ENCODE measurements around the gene POLR1D.

POLR1D gene

GRCh38 chr13:27654816-27655215, 33.1 kb downstream of the POLR1D start:
- no peaks in the 10 kb centered on the region for H4K20me1 ChIP-seq (ENCODE audit: insufficient read depth, low read length)
- no peak overlapping the region for H3K4me3 ChIP-seq (ENCODE audit: low read depth, low read length, poor library complexity, severe bottlenecking)
- peaks cover 9% of the 10 kb centered on the region; the same call in 1 of the 2 replicates for H3K79me2 ChIP-seq (ENCODE audit: insufficient read depth, low read length)
- no peaks in the 10 kb centered on the region for H3K9me2 ChIP-seq (ENCODE audit: low read depth, low read length)
- no peak overlapping the region for H2AFZ ChIP-seq (ENCODE audit: low read length)
- peaks cover 53% of the 10 kb centered on the region for H3K36me3 ChIP-seq (ENCODE audit: insufficient read depth, low read length)
- no peak overlapping the region for H3K4me2 ChIP-seq (ENCODE audit: low read length)
- H3F3A ChIP-seq (ENCODE audit: insufficient read depth, low read length), result no peaks in the 10 kb centered on the region
- H3K27ac ChIP-seq (ENCODE audit: low read depth, low read length, poor library complexity, severe bottlenecking), result no peak overlapping the region
- H3K9me3 ChIP-seq (ENCODE audit: low read length), result 0 out of 2 replicates have a peak, but pooled peaks cover 7% of the 10 kb centered on the region
- H3K27me3 ChIP-seq (ENCODE audit: insufficient read depth, low read length), result no peaks in the 10 kb centered on the region
- no peak for TF ChIP-seq EZH2 (IDR thresholded peaks at IDR 0.05; ENCODE audit: borderline replicate concordance, low read length)
- TF ChIP-seq, protein P1, sequence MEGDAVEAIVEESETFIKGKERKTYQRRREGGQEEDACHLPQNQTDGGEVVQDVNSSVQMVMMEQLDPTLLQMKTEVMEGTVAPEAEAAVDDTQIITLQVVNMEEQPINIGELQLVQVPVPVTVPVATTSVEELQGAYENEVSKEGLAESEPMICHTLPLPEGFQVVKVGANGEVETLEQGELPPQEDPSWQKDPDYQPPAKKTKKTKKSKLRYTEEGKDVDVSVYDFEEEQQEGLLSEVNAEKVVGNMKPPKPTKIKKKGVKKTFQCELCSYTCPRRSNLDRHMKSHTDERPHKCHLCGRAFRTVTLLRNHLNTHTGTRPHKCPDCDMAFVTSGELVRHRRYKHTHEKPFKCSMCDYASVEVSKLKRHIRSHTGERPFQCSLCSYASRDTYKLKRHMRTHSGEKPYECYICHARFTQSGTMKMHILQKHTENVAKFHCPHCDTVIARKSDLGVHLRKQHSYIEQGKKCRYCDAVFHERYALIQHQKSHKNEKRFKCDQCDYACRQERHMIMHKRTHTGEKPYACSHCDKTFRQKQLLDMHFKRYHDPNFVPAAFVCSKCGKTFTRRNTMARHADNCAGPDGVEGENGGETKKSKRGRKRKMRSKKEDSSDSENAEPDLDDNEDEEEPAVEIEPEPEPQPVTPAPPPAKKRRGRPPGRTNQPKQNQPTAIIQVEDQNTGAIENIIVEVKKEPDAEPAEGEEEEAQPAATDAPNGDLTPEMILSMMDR (IDR thresholded peaks at IDR 0.05; ENCODE audit: low read length), result no peak
- no peaks in the 10 kb centered on the region for H3K4me1 ChIP-seq (ENCODE audit: insufficient read depth, low read length, severe bottlenecking)
- no peak overlapping the region for H3K9ac ChIP-seq (ENCODE audit: low read length)

GRCh38 chr13:27657724-27658123, 36.0 kb downstream of the POLR1D start:
- no peak overlapping the region for H3K9ac ChIP-seq (ENCODE audit: low read length)
- H3F3A ChIP-seq (ENCODE audit: insufficient read depth, low read length), result no peaks in the 10 kb centered on the region
- no peak overlapping the region for H2AFZ ChIP-seq (ENCODE audit: low read length)
- TF ChIP-seq, protein P1 (IDR thresholded peaks at IDR 0.05; ENCODE audit: low read length), result no peak
- TF ChIP-seq EZH2 (IDR thresholded peaks at IDR 0.05; ENCODE audit: borderline replicate concordance, low read length), result no peak
- no peaks in the 10 kb centered on the region for H3K27me3 ChIP-seq (ENCODE audit: insufficient read depth, low read length)
- no peaks in the 10 kb centered on the region for H3K9me3 ChIP-seq (ENCODE audit: low read length)
- peaks cover 34% of the 10 kb centered on the region for H3K36me3 ChIP-seq (ENCODE audit: insufficient read depth, low read length)
- no peaks in the 10 kb centered on the region for H3K9me2 ChIP-seq (ENCODE audit: low read depth, low read length)
- no peak overlapping the region for H3K4me3 ChIP-seq (ENCODE audit: low read depth, low read length, poor library complexity, severe bottlenecking)
- H4K20me1 ChIP-seq (ENCODE audit: insufficient read depth, low read length), result no peaks in the 10 kb centered on the region
- H3K27ac ChIP-seq (ENCODE audit: low read depth, low read length, poor library complexity, severe bottlenecking), result no peak overlapping the region
- H3K4me2 ChIP-seq (ENCODE audit: low read length), result no peak overlapping the region
- no peaks in the 10 kb centered on the region for H3K4me1 ChIP-seq (ENCODE audit: insufficient read depth, low read length, severe bottlenecking)
- H3K79me2 ChIP-seq (ENCODE audit: insufficient read depth, low read length), result peaks cover 9% of the 10 kb centered on the region; the same call in 1 of the 2 replicates

DNA sequence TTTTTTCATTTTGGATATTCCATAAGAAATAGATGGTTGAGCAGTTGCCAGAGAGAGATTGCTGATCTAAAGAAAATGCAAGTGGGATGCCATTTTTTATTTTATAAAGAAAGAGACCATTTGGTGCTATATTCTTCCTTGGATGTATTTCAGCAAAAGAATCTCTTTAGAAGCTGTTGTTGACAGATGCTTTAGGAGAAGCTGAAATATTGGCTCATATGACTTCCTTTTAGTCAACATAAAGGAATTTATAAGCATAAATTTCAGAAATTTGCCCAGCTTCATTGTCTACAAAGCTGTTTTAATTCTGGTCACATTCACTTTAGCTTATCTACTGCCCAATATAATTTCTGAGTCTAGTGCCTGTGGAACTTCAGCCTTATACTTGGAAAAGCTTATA, 36.9 kb downstream of the POLR1D start:
- Histone ChIP-seq H3K79me2 (ENCODE audit: insufficient read depth, low read length) (peaks cover 9% of the 10 kb centered on the region; the same call in 1 of the 2 replicates), H3K27ac (ENCODE audit: low read depth, low read length, poor library complexity, severe bottlenecking) (no peak overlapping the region), H3K4me2 (ENCODE audit: low read length) (no peak overlapping the region)

More for the DNA sequence above, 36.9 kb downstream of the POLR1D start:
- H3K9ac ChIP-seq (ENCODE audit: low read length), result no peak overlapping the region
- no peaks in the 10 kb centered on the region for H3K9me2 ChIP-seq (ENCODE audit: low read depth, low read length)
- H3K9me3 ChIP-seq (ENCODE audit: low read length), result no peaks in the 10 kb centered on the region
- H3K36me3 ChIP-seq (ENCODE audit: insufficient read depth, low read length), result peaks cover 29% of the 10 kb centered on the region; the same call in 1 of the 2 replicates
- H3K27me3 ChIP-seq (ENCODE audit: insufficient read depth, low read length), result no peaks in the 10 kb centered on the region
- H2AFZ ChIP-seq (ENCODE audit: low read length), result no peak overlapping the region
- no peaks in the 10 kb centered on the region for H3K4me1 ChIP-seq (ENCODE audit: insufficient read depth, low read length, severe bottlenecking)
- no peaks in the 10 kb centered on the region for H3F3A ChIP-seq (ENCODE audit: insufficient read depth, low read length)
- no peak overlapping the region for H3K4me3 ChIP-seq (ENCODE audit: low read depth, low read length, poor library complexity, severe bottlenecking)
- TF ChIP-seq, protein P1 (IDR thresholded peaks at IDR 0.05; ENCODE audit: low read length), result no peak
- no peak for TF ChIP-seq EZH2 (IDR thresholded peaks at IDR 0.05; ENCODE audit: borderline replicate concordance, low read length)
- no peaks in the 10 kb centered on the region for H4K20me1 ChIP-seq (ENCODE audit: insufficient read depth, low read length)
